Nephron progenitor cell (in vitro differentiated cells): ENCODE results near the gene ALDH8A1.

Experiments used
- DNase-seq: peaks from one replicate; pipeline ENCODE4 v3.0.0; 2021
- H3K27ac Mint-ChIP-seq: 2 replicates; pipeline ENCODE4 v1.8.0; 2021; ENCODE audit warnings: mild to moderate bottlenecking, moderate library complexity, mixed read lengths
- H3K27me3 Mint-ChIP-seq: 2 replicates; pipeline ENCODE4 v1.8.0; 2021; ENCODE audit warnings: mild to moderate bottlenecking, low read depth, mixed read lengths; ENCODE audit not compliant: poor library complexity
- H3K36me3 Mint-ChIP-seq: 2 replicates; pipeline ENCODE4 v1.8.0; 2021; ENCODE audit warnings: low read depth, mixed read lengths
- H3K4me1 Mint-ChIP-seq: 2 replicates; pipeline ENCODE4 v1.8.0; 2021; ENCODE audit warnings: mixed read lengths
- H3K4me3 Mint-ChIP-seq: 2 replicates; pipeline ENCODE4 v1.8.0; 2021; ENCODE audit warnings: mild to moderate bottlenecking, moderate library complexity, mixed read lengths
- H3K9me3 Mint-ChIP-seq: 2 replicates; pipeline ENCODE4 v1.8.0; 2021; ENCODE audit warnings: mild to moderate bottlenecking, moderate library complexity, mixed read lengths
- TF ChIP-seq, protein P1 (sequence below): fragments of 200-600 bp; sonication (generic); IDR thresholded peaks from 2 replicates; pipeline ENCODE4 v1.5.0; 2021; ENCODE audit warnings: antibody characterized with exemption

ALDH8A1 gene

DNA sequence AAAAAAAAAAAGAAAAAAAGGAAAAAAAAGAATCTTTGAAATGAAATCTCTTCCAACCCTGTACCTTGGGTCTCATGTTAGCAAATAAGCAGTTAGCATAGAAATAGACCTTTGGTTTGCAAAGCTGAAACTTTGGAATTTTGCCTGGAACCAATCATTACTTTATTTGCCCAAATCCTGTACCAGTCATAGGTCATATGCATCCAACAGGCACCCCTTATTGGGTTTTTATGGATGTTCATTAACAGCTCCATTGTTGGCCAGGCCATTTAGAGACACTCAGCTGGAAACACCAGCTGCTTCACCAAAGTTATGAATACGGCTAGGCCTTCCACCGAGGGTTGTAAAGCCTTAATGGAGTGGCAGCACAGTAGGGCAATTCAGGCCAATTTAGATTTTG lies 53.0 kb downstream of the ALDH8A1 start:
- peaks cover 12% of the 10 kb centered on the region for H3K9me3 Mint-ChIP-seq
- no peaks in the 10 kb centered on the region for H3K36me3 Mint-ChIP-seq
- H3K27ac Mint-ChIP-seq = no peak overlapping the region
- H3K4me3 Mint-ChIP-seq = no peak overlapping the region
- TF ChIP-seq, protein P1, sequence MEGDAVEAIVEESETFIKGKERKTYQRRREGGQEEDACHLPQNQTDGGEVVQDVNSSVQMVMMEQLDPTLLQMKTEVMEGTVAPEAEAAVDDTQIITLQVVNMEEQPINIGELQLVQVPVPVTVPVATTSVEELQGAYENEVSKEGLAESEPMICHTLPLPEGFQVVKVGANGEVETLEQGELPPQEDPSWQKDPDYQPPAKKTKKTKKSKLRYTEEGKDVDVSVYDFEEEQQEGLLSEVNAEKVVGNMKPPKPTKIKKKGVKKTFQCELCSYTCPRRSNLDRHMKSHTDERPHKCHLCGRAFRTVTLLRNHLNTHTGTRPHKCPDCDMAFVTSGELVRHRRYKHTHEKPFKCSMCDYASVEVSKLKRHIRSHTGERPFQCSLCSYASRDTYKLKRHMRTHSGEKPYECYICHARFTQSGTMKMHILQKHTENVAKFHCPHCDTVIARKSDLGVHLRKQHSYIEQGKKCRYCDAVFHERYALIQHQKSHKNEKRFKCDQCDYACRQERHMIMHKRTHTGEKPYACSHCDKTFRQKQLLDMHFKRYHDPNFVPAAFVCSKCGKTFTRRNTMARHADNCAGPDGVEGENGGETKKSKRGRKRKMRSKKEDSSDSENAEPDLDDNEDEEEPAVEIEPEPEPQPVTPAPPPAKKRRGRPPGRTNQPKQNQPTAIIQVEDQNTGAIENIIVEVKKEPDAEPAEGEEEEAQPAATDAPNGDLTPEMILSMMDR = no peak
- peaks cover 23% of the 10 kb centered on the region for H3K27me3 Mint-ChIP-seq
- no peak for DNase-seq
- H3K4me1 Mint-ChIP-seq = no peaks in the 10 kb centered on the region

DNA sequence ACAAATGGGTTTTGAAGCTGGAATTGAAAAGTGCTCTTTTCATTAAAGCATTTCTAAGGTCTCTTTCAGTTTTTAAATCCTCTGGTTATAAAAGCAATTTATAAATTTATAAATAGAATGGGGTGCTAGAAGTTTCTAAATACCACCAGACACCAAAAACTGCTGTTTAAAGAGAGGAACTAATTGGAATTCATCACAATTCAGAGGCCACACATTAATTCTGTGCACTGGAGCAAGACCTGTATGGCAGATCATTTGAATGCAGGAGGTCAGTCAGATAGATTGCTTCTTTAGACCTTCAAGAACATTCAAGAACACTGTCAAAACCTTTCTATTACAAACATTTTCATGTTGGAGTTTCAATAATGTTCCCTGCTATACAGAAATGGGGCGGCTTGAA lies 55.1 kb downstream of the ALDH8A1 start:
- Mint-ChIP-seq H3K4me3 (no peak overlapping the region), H3K27me3 (peaks cover 23% of the 10 kb centered on the region), H3K4me1 (no peaks in the 10 kb centered on the region), H3K9me3 (peaks cover 12% of the 10 kb centered on the region), H3K36me3 (no peaks in the 10 kb centered on the region), H3K27ac (no peak overlapping the region)
- TF ChIP-seq, protein P1 = no peak
- no peak for DNase-seq

DNA sequence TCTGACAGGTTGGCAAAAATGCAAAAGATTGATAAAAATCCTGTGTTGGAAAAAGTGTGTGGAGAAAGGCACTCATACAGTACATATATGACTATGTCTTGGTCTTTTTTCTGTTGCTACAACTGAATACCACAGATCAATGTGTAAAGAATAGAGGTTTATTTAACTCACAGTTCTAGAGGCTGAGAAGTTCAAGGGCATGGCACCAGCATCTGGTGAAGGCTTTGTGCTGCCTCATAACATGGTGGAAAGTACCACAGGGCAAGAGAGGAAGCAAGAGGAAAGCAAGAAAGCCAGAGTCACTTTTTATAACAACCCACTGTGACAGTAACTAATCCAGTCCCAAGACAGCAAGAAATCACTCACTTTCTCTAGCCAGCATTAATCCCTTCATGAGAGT lies 57.5 kb downstream of the ALDH8A1 start:
- Mint-ChIP-seq H3K27ac (no peak overlapping the region), H3K9me3 (peaks cover 12% of the 10 kb centered on the region), H3K27me3 (peaks cover 23% of the 10 kb centered on the region), H3K4me3 (no peak overlapping the region), H3K36me3 (no peaks in the 10 kb centered on the region), H3K4me1 (no peaks in the 10 kb centered on the region)
- no peak for DNase-seq
- TF ChIP-seq, protein P1 = no peak

DNA sequence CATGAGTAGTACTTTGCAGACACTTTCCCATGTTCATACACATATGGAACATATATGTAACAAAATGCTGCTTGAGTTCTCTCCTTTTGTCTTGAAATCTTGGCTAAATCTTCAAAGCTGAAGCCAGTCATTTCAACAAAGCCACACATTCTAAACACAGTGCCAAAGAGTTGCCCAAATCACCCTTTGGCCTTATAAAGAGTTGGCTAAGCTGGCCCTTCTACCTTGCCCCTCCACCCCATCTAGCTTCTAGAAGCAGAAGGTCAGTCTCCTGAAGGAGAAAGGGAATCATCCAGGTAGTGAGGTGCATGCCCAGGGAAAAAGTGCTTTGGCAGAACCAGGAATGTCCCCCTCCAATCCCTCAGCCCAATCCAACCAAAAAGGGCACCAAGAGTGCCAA lies 58.3 kb downstream of the ALDH8A1 start:
- Mint-ChIP-seq H3K27ac (no peak overlapping the region), H3K36me3 (no peaks in the 10 kb centered on the region), H3K27me3 (peaks cover 26% of the 10 kb centered on the region), H3K9me3 (peaks cover 12% of the 10 kb centered on the region), H3K4me1 (no peaks in the 10 kb centered on the region), H3K4me3 (no peak overlapping the region)
- TF ChIP-seq, protein P1 = no peak
- DNase-seq = no peak

DNA sequence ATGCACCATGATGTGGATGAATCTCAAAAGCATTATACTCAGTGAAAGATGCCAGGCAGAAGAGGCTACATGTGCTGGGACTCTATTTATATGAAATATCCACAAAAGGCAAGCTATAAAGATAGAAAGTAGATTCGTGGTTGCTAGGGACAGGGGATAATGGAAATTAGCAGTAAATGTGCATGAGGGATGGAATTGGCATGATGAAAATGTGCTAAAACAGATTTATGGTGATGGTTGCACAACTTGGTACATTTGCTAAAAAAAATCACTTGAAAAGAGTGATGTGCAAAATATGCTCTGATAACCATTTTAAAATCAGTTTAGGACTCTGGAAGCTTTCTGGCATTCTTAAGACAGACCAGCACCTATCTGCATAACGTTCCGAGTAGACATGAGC lies 61.6 kb downstream of the ALDH8A1 start:
- Mint-ChIP-seq H3K9me3 (peaks cover 12% of the 10 kb centered on the region), H3K27me3 (peaks cover 19% of the 10 kb centered on the region), H3K36me3 (no peaks in the 10 kb centered on the region), H3K4me1 (peaks cover 11% of the 10 kb centered on the region), H3K27ac (no peak overlapping the region), H3K4me3 (no peak overlapping the region)
- no peak for DNase-seq
- TF ChIP-seq, protein P1 = no peak

DNA sequence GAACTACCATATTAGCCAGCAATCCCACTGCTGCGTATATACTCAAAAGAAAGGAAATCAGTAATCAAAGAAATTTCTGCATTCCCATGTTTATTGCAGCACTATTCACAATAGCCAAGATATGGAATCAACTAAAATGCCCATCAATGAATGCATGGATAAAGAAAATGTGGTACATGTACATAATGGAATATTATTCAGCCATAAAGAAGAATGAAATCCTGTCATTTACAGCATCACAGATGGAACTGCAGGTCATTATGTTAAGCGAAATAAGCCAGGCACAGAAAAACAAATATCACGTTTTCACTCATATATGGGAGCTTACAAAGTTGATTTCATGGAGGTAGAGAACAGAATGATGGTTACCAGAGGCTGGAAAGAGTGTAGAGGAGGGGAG lies 65.1 kb downstream of the ALDH8A1 start:
- TF ChIP-seq, protein P1 = no peak
- Mint-ChIP-seq H3K36me3 (no peaks in the 10 kb centered on the region), H3K9me3 (no peaks in the 10 kb centered on the region), H3K4me3 (no peak overlapping the region), H3K4me1 (peaks cover 11% of the 10 kb centered on the region), H3K27ac (no peak overlapping the region), H3K27me3 (peaks cover 17% of the 10 kb centered on the region)
- no peak for DNase-seq
